Activated CD8-positive, alpha-beta T cell treated with anti-CD3 and anti-CD28 coated beads, Interleukin-2, amount 10 ng/mL, durations not matched to agents 7 days and 5 days (primary cell): ENCODE results near the gene TRIP12. TPM values are rescaled to one million over a fixed set of nuclear protein-coding genes. Genes with fewer than 3 reads are reported as not detected.
"Not testable (repeated sequence)": the region's sequence is repeated elsewhere in the genome, so short reads cannot be mapped to it uniquely, and the experiment has no call there.

Experiments used
- ATAC-seq: fragments of 150-1000 bp; cut with Tn5 transposase; one replicate; pipeline ENCODE4 v1.10.0; 2021; ENCODE audit warnings: moderate library complexity
- CTCF ChIA-PET: fragments of 350-600 bp; sonication (Branson Sonifier 250); formaldehyde crosslinking; loops from one replicate; lab custom pipeline; 2021; ENCODE audit warnings: antibody characterized with exemption; lab: Charles Lee
- POLR2A ChIA-PET: fragments of 350-600 bp; sonication (Branson Sonifier 250); formaldehyde crosslinking; loops from one replicate; lab custom pipeline; 2021; ENCODE audit warnings: antibody characterized with exemption; lab: Charles Lee
- DNase-seq: peaks from one replicate; pipeline ENCODE4 v3.0.0-alpha.2; 2020
- H3K27ac Mint-ChIP-seq: one replicate; pipeline ENCODE4 v1.8.0; 2021; ENCODE audit warnings: mild to moderate bottlenecking, mixed read lengths
- H3K27me3 Mint-ChIP-seq: one replicate; pipeline ENCODE4 v1.8.0; 2021; ENCODE audit warnings: low read depth, mixed read lengths
- H3K36me3 Mint-ChIP-seq: one replicate; pipeline ENCODE4 v1.8.0; 2021; ENCODE audit warnings: low read depth, mixed read lengths
- H3K4me1 Mint-ChIP-seq: one replicate; pipeline ENCODE4 v1.8.0; 2021; ENCODE audit warnings: low read depth, mixed read lengths
- H3K4me3 Mint-ChIP-seq: one replicate; pipeline ENCODE4 v1.8.0; 2021; ENCODE audit warnings: mild to moderate bottlenecking, mixed read lengths
- H3K9me3 Mint-ChIP-seq: one replicate; pipeline ENCODE4 v1.8.0; 2022; ENCODE audit warnings: mixed read lengths; ENCODE audit not compliant: insufficient read depth
- total RNA-seq, 2 experiments: library from RNA; stranded (reverse); gene quantifications; one replicate each; pipeline ENCODE4 v1.2.3, GENCODE V29; 2021

Gene TRIP12
- total RNA-seq, 2 experiments from 2014 or later: 221 to 229 TPM

GRCh38 chr2:229723192-229723591, 198.6 kb downstream of the TRIP12 start:
- POLR2A ChIA-PET, DNase-seq, H3K36me3 Mint-ChIP-seq, ATAC-seq, H3K27ac Mint-ChIP-seq, H3K4me3 Mint-ChIP-seq, H3K4me1 Mint-ChIP-seq, H3K9me3 Mint-ChIP-seq: not testable (repeated sequence)
- H3K27me3 Mint-ChIP-seq: peaks cover 19% of the 10 kb centered on the region
- CTCF ChIA-PET: interaction anchor here (1.4 kb wide), 1 partner anchor 8 kb away, joined by 3 read pairs; no protein-coding TSS in a partner anchor

GRCh38 chr2:229719926-229720647, 201.7 kb downstream of the TRIP12 start:
- POLR2A ChIA-PET: no interaction called here
- DNase-seq (no peak), ATAC-seq (no peak)
- Mint-ChIP-seq H3K4me3 (no peak overlapping the region), H3K27me3 (peaks cover 37% of the 10 kb centered on the region), H3K36me3 (no peaks in the 10 kb centered on the region), H3K27ac (no peak overlapping the region), H3K4me1 (peaks cover 9% of the 10 kb centered on the region), H3K9me3 (no peaks in the 10 kb centered on the region)
- CTCF ChIA-PET: no interaction called here

- ATAC-seq (no peak), DNase-seq (no peak)
- POLR2A ChIA-PET: no interaction called here
- Mint-ChIP-seq H3K36me3 (no peaks in the 10 kb centered on the region), H3K27me3 (peaks cover 35% of the 10 kb centered on the region), H3K27ac (no peak overlapping the region), H3K9me3 (no peaks in the 10 kb centered on the region), H3K4me1 (peaks cover 7% of the 10 kb centered on the region), H3K4me3 (no peak overlapping the region)
- CTCF ChIA-PET: no interaction called here
Measured at GRCh38 chr2:229718057-229718456, 203.8 kb downstream of the TRIP12 start.

- DNase-seq: peak; percentile 58
- peaks cover 55% of the 10 kb centered on the region for H3K27me3 Mint-ChIP-seq
- H3K4me1 Mint-ChIP-seq: peaks cover 7% of the 10 kb centered on the region
Measured at GRCh38 chr2:229715895-229716507, 205.8 kb downstream of the TRIP12 start.

GRCh38 chr2:229714736-229715541, 206.9 kb downstream of the TRIP12 start:
- DNase-seq (peak; percentile 52), ATAC-seq (peak; percentile 66)
- Mint-ChIP-seq H3K9me3 (no peaks in the 10 kb centered on the region), H3K4me3 (no peak overlapping the region), H3K27me3 (peaks cover 62% of the 10 kb centered on the region), H3K36me3 (no peaks in the 10 kb centered on the region), H3K27ac (no peak overlapping the region), H3K4me1 (peaks cover 7% of the 10 kb centered on the region)
- CTCF ChIA-PET: interaction anchor here (1.0 kb wide), 1 partner anchor 9 kb away, joined by 3 read pairs; no protein-coding TSS in a partner anchor
- POLR2A ChIA-PET: no interaction called here

More at GRCh38 chr2:229715895-229716507, 205.8 kb downstream of the TRIP12 start:
- H3K4me3 Mint-ChIP-seq: no peak overlapping the region
- no peaks in the 10 kb centered on the region for H3K36me3 Mint-ChIP-seq
- no peaks in the 10 kb centered on the region for H3K9me3 Mint-ChIP-seq
- H3K27ac Mint-ChIP-seq: no peak overlapping the region
- ATAC-seq: no peak
- ChIA-PET CTCF (interaction anchor here (1.0 kb wide), 1 partner anchor 8 kb away, joined by 3 read pairs; no protein-coding TSS in a partner anchor), POLR2A (no interaction called here)

GRCh38 chr2:229714080-229714735, 207.6 kb downstream of the TRIP12 start, which contains the start of gene DNER:
TSS of gene DNER (minus strand) at chr2:229714555. CDS start at chr2:229714423, 132 bp downstream.
- no peaks in the 10 kb centered on the region for H3K9me3 Mint-ChIP-seq
- no peak within 1 kb of the TSS for H3K27ac Mint-ChIP-seq
- ChIA-PET POLR2A (no interaction called here), CTCF (no interaction called here)
- no peaks in the 10 kb centered on the region for H3K36me3 Mint-ChIP-seq
- DNase-seq (peak; percentile 64), ATAC-seq (peak; percentile 84)
- H3K27me3 Mint-ChIP-seq: peaks cover 62% of the 10 kb centered on the region
- no peak within 1 kb of the TSS for H3K4me3 Mint-ChIP-seq
- H3K4me1 Mint-ChIP-seq: peaks cover 7% of the 10 kb centered on the region

Other genes with a start within 250 kb of the TRIP12 start
- gene DNER, start 207.5 kb downstream of the TRIP12 start, total RNA-seq: not detected
- 1 to 10 TPM; 1.0 to 1.1 TPM for gene FBXO36, start 494 bp upstream of the TRIP12 start, total RNA-seq
- under 1 TPM; 0.61 to 0.63 TPM for gene SLC16A14, start 146.9 kb upstream of the TRIP12 start, total RNA-seq